IMR-90 (cell line): Measurements from ENCODE around the gene GGPS1. TPM values are rescaled to one million over a fixed set of nuclear protein-coding genes. Genes with fewer than 3 reads are reported as not detected.

ENCODE experiments used
- ATAC-seq: fragments of 200-7000 bp; cut with Tn5 transposase; 2 replicates; pipeline ENCODE4 v1.9.1; 2020; ENCODE audit warnings: low read depth, mild to moderate bottlenecking, moderate library complexity
- BruUV-seq: library from RNA; stranded (reverse); fragments of 400-500 nt; replicated peaks from 2 replicates; lab custom pipeline; 2021; lab: Mats Ljungman, UMichigan
- CTCF ChIA-PET: fragments of 300-600 bp; formaldehyde crosslinking; extraction: SDS; loops from one replicate; lab custom pipeline; 2021; ENCODE audit warnings: antibody characterized with exemption; lab: Yijun Ruan, JAX
- POLR2A ChIA-PET: fragments of 300-600 bp; sonication (Branson Sonifier 250); formaldehyde crosslinking; loops from one replicate; lab custom pipeline; 2022; ENCODE audit warnings: antibody characterized with exemption; ENCODE audit not compliant: unreplicated experiment; lab: Charles Lee
- DNase-seq: peaks from one replicate; pipeline ENCODE4 v3.0.0; 2013
- H2AFZ ChIP-seq: replicated peaks from 2 replicates; pipeline ENCODE3; 2013; ENCODE audit warnings: low read length, mild to moderate bottlenecking; ENCODE audit not compliant: poor library complexity
- H2AK5ac ChIP-seq: 2 replicates; pipeline ENCODE4 v1.6.1; 2013; ENCODE audit warnings: low read depth, low read length, inconsistent platforms
- H2AK9ac ChIP-seq: replicated peaks from 2 replicates; pipeline ENCODE3; 2013; ENCODE audit warnings: mild to moderate bottlenecking, low read depth, low read length, moderate library complexity; ENCODE audit not compliant: poor library complexity
- H2BK120ac ChIP-seq: 2 replicates; pipeline ENCODE4 v1.6.1; 2013; ENCODE audit warnings: low read depth, low read length, inconsistent platforms
- H2BK15ac ChIP-seq: 3 replicates; pipeline ENCODE4 v1.6.1; 2013; ENCODE audit warnings: low read depth, low read length, inconsistent platforms
- H2BK20ac ChIP-seq: 2 replicates; pipeline ENCODE4 v1.6.1; 2013; ENCODE audit warnings: low read depth, mild to moderate bottlenecking, inconsistent platforms, low read length, moderate library complexity
- H2BK5ac ChIP-seq: 2 replicates; pipeline ENCODE4 v1.6.1; 2013; ENCODE audit warnings: mild to moderate bottlenecking, low read depth, low read length, inconsistent platforms; ENCODE audit not compliant: poor library complexity, severe bottlenecking
- H3K14ac ChIP-seq: replicated peaks from 2 replicates; pipeline ENCODE4 v1.6.1; 2013; ENCODE audit warnings: low read depth, low read length, inconsistent platforms
- H3K18ac ChIP-seq: 2 replicates; pipeline ENCODE4 v1.6.1; 2013; ENCODE audit warnings: low read depth, low read length, control low read depth
- H3K23ac ChIP-seq: 2 replicates; pipeline ENCODE4 v1.6.1; 2013; ENCODE audit warnings: low read depth, low read length, inconsistent platforms
- H3K27ac ChIP-seq: 2 replicates; pipeline ENCODE4 v1.5.1; 2013; ENCODE audit warnings: mild to moderate bottlenecking, control low read depth, low read length; ENCODE audit not compliant: insufficient read depth
- H3K27me3 ChIP-seq: 2 replicates; pipeline ENCODE4 v1.6.1; 2013; ENCODE audit warnings: low read length; ENCODE audit not compliant: control insufficient read depth, insufficient read depth
- H3K36me3 ChIP-seq: 2 replicates; pipeline ENCODE4 v1.6.1; 2013; ENCODE audit warnings: low read length, mixed read lengths; ENCODE audit not compliant: control insufficient read depth, insufficient read depth
- H3K4ac ChIP-seq: 2 replicates; pipeline ENCODE4 v1.6.1; 2013; ENCODE audit warnings: low read depth, low read length, inconsistent platforms
- H3K4me1 ChIP-seq: 2 replicates; pipeline ENCODE4 v1.6.1; 2013; ENCODE audit warnings: low read length, mixed read lengths; ENCODE audit not compliant: control insufficient read depth, insufficient read depth
- H3K4me2 ChIP-seq: 2 replicates; pipeline ENCODE4 v1.6.1; 2013; ENCODE audit warnings: low read depth, mild to moderate bottlenecking, control low read depth, low read length, moderate library complexity
- H3K4me3 ChIP-seq: 2 replicates; pipeline ENCODE4 v1.5.1; 2013; ENCODE audit warnings: low read depth, mild to moderate bottlenecking, control low read depth, low read length, moderate library complexity; ENCODE audit not compliant: insufficient read depth
- H3K56ac ChIP-seq: 2 replicates; pipeline ENCODE4 v1.6.1; 2013; ENCODE audit warnings: low read length, inconsistent platforms; ENCODE audit not compliant: insufficient read depth; ENCODE audit errors: extremely low read depth
- H3K79me1 ChIP-seq, 2 experiments: 2 replicates each; pipeline ENCODE4 v1.6.1; 2013; ENCODE audit warnings: low read length in 2 of 2, inconsistent platforms in 1 of 2, low read depth in 1 of 2
- H3K9ac ChIP-seq: 2 replicates; pipeline ENCODE4 v1.6.1; 2013; ENCODE audit warnings: low read depth, low read length, control low read depth
- H3K9me1 ChIP-seq: 2 replicates; pipeline ENCODE4 v1.6.1; 2013; ENCODE audit warnings: low read length, inconsistent platforms; ENCODE audit not compliant: insufficient read depth
- H3K9me3 ChIP-seq: 2 replicates; pipeline ENCODE4 v1.6.1; 2013; ENCODE audit warnings: low read length; ENCODE audit not compliant: control insufficient read depth, insufficient read depth
- H4K20me1 ChIP-seq: 2 replicates; pipeline ENCODE4 v1.6.1; 2013; ENCODE audit warnings: low read length, inconsistent platforms; ENCODE audit not compliant: insufficient read depth
- H4K5ac ChIP-seq: 2 replicates; pipeline ENCODE4 v1.6.1; 2013; ENCODE audit warnings: mild to moderate bottlenecking, low read depth, low read length, control low read depth
- H4K8ac ChIP-seq, 2 experiments: 2 replicates each; pipeline ENCODE4 v1.6.1; 2013; ENCODE audit warnings: low read depth in 2 of 2, low read length in 2 of 2, control low read depth in 1 of 2, inconsistent platforms in 1 of 2
- H4K91ac ChIP-seq: 2 replicates; pipeline ENCODE4 v1.6.1; 2013; ENCODE audit warnings: low read depth, low read length, inconsistent platforms; ENCODE audit not compliant: insufficient read depth
- MAZ ChIP-seq: IDR thresholded peaks from 2 replicates; pipeline ENCODE4 v1.6.1; 2012; ENCODE audit warnings: low read depth, mild to moderate bottlenecking, low read length, improper control_type of control experiment, moderate library complexity, borderline replicate concordance
- NFE2L2 ChIP-seq: fragments of 150-350 bp; IDR thresholded peaks from 2 replicates; pipeline ENCODE4 v1.6.1; 2016; ENCODE audit warnings: low read depth, mild to moderate bottlenecking, low read length
- RAD21 ChIP-seq: IDR thresholded peaks from 2 replicates; pipeline ENCODE4 v1.6.1; 2012; ENCODE audit warnings: low read length, improper control_type of control experiment
- RFX5 ChIP-seq: IDR thresholded peaks from 2 replicates; pipeline ENCODE4 v1.8.0; 2012; ENCODE audit warnings: low read depth, mild to moderate bottlenecking, low read length, moderate library complexity
- SMC3 ChIP-seq: fragments of 150-350 bp; IDR thresholded peaks from 2 replicates; pipeline ENCODE4 v1.6.1; 2016; ENCODE audit warnings: low read depth, mild to moderate bottlenecking, antibody characterized with exemption, low read length, moderate library complexity
- USF2 ChIP-seq: fragments of 150-350 bp; IDR thresholded peaks from 2 replicates; pipeline ENCODE4 v1.6.1; 2017; ENCODE audit warnings: mild to moderate bottlenecking, antibody characterized with exemption, low read length, low read depth
- WGBS, 2 experiments: methylation state at CpG; one replicate each; pipeline versions ENCODE4 v1.1.5 to v1.1.7; 2013; ENCODE audit warnings: missing lambda C conversion rate in 2 of 2; ENCODE audit not compliant: insufficient read length in 1 of 2; ENCODE audit errors: extremely low coverage in 2 of 2; 5-methylcytosine and 5-hydroxymethylcytosine counted together
- dilution Hi-C: fragments of 300-500 bp; cut with HindIII; formaldehyde crosslinking; loops from one replicate; pipeline ENCODE4 v1.14.3; 2018; ENCODE audit warnings: low sequenced_read_pairs; ENCODE audit not compliant: unreplicated experiment
- in situ Hi-C: fragments of 300-500 bp; cut with MboI; formaldehyde crosslinking; loops from 3 replicates; pipeline ENCODE4 v1.14.3; 2019; ENCODE audit warnings: low sequenced_read_pairs, inconsistent platforms, mixed read lengths
- intact Hi-C: fragments of 100-400 bp; cut with micrococcal nuclease; formaldehyde crosslinking; loops from 2 replicates; pipeline ENCODE4 v1.10.0; 2022
- polyA plus RNA-seq, 3 experiments: library from polyadenylated mRNA; depleted of rRNA; stranded (reverse); fragments of >200 nt; gene quantifications; 2 replicates each; pipeline ENCODE4 v1.2.3, GENCODE V29; 2012; ENCODE audit warnings: low replicate concordance in 1 of 3
- total RNA-seq: library from RNA; depleted of rRNA; stranded (reverse); fragments of >200 nt; gene quantifications from 2 replicates; pipeline ENCODE4 v1.2.3, GENCODE V29; 2012
- TF ChIP-seq, protein P1 (sequence below): fragments of 150-350 bp; IDR thresholded peaks from 2 replicates; pipeline ENCODE4 v1.6.1; 2016; ENCODE audit warnings: low read depth, mild to moderate bottlenecking, low read length, moderate library complexity, borderline replicate concordance

Gene GGPS1
- total and polyA plus RNA-seq, 2 of the 4 experiments (the other 2 are of a cell fraction), result 16.4 to 21.5 TPM

DNA sequence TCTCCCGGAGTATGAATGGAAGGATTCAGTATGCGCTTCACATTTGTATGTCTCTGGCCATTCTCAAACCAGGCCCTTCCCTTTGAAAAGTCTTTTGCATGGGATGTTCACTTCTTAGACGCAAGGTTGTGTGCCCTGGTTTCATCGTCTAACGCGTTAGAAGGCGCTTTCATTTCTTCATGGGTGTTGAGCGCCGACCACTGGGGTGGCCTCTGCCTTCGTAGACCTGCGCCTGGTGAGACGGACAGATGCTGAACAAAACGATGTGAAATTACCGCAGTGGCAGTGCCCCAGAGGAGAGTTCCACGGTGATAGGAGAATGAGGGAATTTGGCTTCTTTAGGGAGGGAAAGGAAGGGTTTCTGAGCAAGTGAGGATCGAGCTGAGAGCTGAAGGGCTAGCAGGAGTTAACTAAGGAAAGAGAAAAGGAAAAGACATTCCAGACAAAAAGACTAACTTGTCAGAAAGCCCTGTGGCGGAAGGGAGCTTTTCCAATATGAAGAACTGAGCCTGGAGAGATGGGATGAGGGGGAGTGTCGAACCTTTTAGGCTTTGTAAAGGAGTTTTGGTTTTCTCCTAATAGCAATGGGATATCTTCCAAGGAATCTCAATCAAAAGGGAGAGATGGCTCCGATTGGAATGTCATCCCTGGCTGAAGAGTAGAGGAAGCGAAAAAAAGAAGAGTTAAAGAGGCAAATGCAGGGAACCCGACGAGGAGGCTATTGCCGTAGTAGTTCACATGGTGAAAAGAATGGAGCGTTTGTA lies 951 bp downstream of the GGPS1 start:
- H3K9ac ChIP-seq, result peak overlapping the region; percentile 98
- H3K4me3 ChIP-seq, result peak overlapping the region; percentile 70
- ChIA-PET POLR2A (no interaction called here), CTCF (interaction anchor here (1.5 kb wide), 2 partner anchors 71 to 86 kb away, joined by 3 read pairs; no protein-coding TSS in a partner anchor)
- peaks cover 38% of the 10 kb centered on the region for H4K20me1 ChIP-seq
- 0 out of 2 replicates have a peak, but pooled peaks have one; percentile 3 for ATAC-seq
- H4K8ac ChIP-seq, result peak overlapping the region; percentile 67 to 83
- H3K4me1 ChIP-seq, result no peaks in the 10 kb centered on the region; the same call in 1 of the 2 replicates
- in situ Hi-C loops, result no loop called here
- H2AK9ac ChIP-seq, result peak overlapping the region; percentile 90
- dilution Hi-C loops, result no loop called here
- peak overlapping the region; percentile 83 for H2BK5ac ChIP-seq
- peak overlapping the region; percentile 90 for H3K56ac ChIP-seq
- H4K91ac ChIP-seq, result peak overlapping the region; percentile 79
- H3K18ac ChIP-seq, result peak overlapping the region; percentile 49
- no peaks in the 10 kb centered on the region for H3K9me3 ChIP-seq
- no peak overlapping the region for H2BK20ac ChIP-seq
- H3K27ac ChIP-seq, result peak overlapping the region; percentile 94
- peak overlapping the region; percentile 93 for H3K23ac ChIP-seq
- H4K5ac ChIP-seq, result peak overlapping the region; percentile 21; the same call in 1 of the 2 replicates
- H2BK15ac ChIP-seq, result no peak overlapping the region
- peak overlapping the region; percentile 93 for H3K4ac ChIP-seq
- TF ChIP-seq MAZ, result no peak
- no peak for TF ChIP-seq NFE2L2
- no peak for TF ChIP-seq RFX5
- TF ChIP-seq SMC3, result no peak; the same call in 1 of the 2 replicates
- TF ChIP-seq, protein P1, sequence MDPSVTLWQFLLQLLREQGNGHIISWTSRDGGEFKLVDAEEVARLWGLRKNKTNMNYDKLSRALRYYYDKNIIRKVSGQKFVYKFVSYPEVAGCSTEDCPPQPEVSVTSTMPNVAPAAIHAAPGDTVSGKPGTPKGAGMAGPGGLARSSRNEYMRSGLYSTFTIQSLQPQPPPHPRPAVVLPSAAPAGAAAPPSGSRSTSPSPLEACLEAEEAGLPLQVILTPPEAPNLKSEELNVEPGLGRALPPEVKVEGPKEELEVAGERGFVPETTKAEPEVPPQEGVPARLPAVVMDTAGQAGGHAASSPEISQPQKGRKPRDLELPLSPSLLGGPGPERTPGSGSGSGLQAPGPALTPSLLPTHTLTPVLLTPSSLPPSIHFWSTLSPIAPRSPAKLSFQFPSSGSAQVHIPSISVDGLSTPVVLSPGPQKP, result no peak
- no peak for TF ChIP-seq USF2
- peak; percentile 18; the same call in 1 of the 2 replicates for TF ChIP-seq RAD21
- H3K14ac ChIP-seq, result peak overlapping the region; percentile 92
- no peaks in the 10 kb centered on the region; the same call in 1 of the 2 replicates for H3K9me1 ChIP-seq
- BruUV-seq, result TSS peak; percentile 37
- intact Hi-C loops, result loop anchor here (1.0 kb wide), 2 partner anchors 38 to 86 kb away; partner anchors contain the start of gene TBCE
- no peaks in the 10 kb centered on the region for H3K27me3 ChIP-seq
- H2AFZ ChIP-seq, result peak overlapping the region; percentile 97
- peak overlapping the region; percentile 28 for H2BK120ac ChIP-seq
- H2AK5ac ChIP-seq, result peak overlapping the region; percentile 8
- H3K36me3 ChIP-seq, result no peaks in the 10 kb centered on the region
- peak; percentile 45 for DNase-seq
- peak overlapping the region; percentile 98 for H3K4me2 ChIP-seq
- WGBS, 2 experiments, result 0% methylated on average over 17 of the region's 24 CpGs; no CpG with 5 or more reads in 1 of the 2 experiments
- H3K79me1 ChIP-seq, result peaks cover 0 to 31% of the 10 kb centered on the region in 2 experiments; a peak in 3 of 4 replicates
